Progenitor cell of endocrine pancreas (in vitro differentiated cells): ENCODE data around the gene GCM1. TPM values are rescaled to one million over a fixed set of nuclear protein-coding genes. Genes with fewer than 3 reads are reported as not detected.

ENCODE experiments used
- DNase-seq: peaks from one replicate; pipeline ENCODE4 v3.0.0; 2021; ENCODE audit warnings: low spot score; ENCODE audit not compliant: unreplicated experiment
- H3K27ac Mint-ChIP-seq: 2 replicates; pipeline ENCODE4 v1.8.0; 2021; ENCODE audit warnings: mild to moderate bottlenecking, moderate library complexity, mixed read lengths
- H3K27me3 Mint-ChIP-seq: 2 replicates; pipeline ENCODE4 v1.8.0; 2021; ENCODE audit warnings: mixed read lengths
- H3K36me3 Mint-ChIP-seq: 2 replicates; pipeline ENCODE4 v1.8.0; 2022; ENCODE audit warnings: mixed read lengths; ENCODE audit not compliant: insufficient read depth
- H3K4me1 Mint-ChIP-seq: 2 replicates; pipeline ENCODE4 v1.8.0; 2021; ENCODE audit warnings: low read depth, mixed read lengths
- H3K4me3 Mint-ChIP-seq: 2 replicates; pipeline ENCODE4 v1.8.0; 2021; ENCODE audit warnings: low read depth, mild to moderate bottlenecking, moderate library complexity, mixed read lengths
- H3K9me3 Mint-ChIP-seq: 2 replicates; pipeline ENCODE4 v1.8.0; 2021; ENCODE audit warnings: low read depth, mixed read lengths
- CTCF ChIP-seq: fragments of 200-600 bp; sonication (generic); IDR thresholded peaks from one replicate; pipeline ENCODE4 v1.5.0; 2021; ENCODE audit warnings: antibody characterized with exemption, mild to moderate bottlenecking; ENCODE audit not compliant: unreplicated experiment
- total RNA-seq: library from RNA; stranded (reverse); gene quantifications from 2 replicates; pipeline ENCODE4 v1.2.1, GENCODE V29; 2021

GCM1 gene
- total RNA-seq, 1 donor from 2014 or later: not detected

GRCh38 chr6:53115741-53116140, 32.9 kb downstream of the GCM1 start:
- no peaks in the 10 kb centered on the region for H3K36me3 Mint-ChIP-seq
- no peak overlapping the region for H3K27ac Mint-ChIP-seq
- H3K27me3 Mint-ChIP-seq: no peaks in the 10 kb centered on the region
- no peak for TF ChIP-seq CTCF
- peaks cover 18% of the 10 kb centered on the region for H3K4me1 Mint-ChIP-seq
- H3K9me3 Mint-ChIP-seq: peaks cover 6% of the 10 kb centered on the region
- no peak overlapping the region for H3K4me3 Mint-ChIP-seq
- no peak for DNase-seq

- DNase-seq: no peak
- H3K36me3 Mint-ChIP-seq: no peaks in the 10 kb centered on the region
- H3K4me1 Mint-ChIP-seq: peaks cover 18% of the 10 kb centered on the region
- no peak for TF ChIP-seq CTCF
- H3K9me3 Mint-ChIP-seq: peaks cover 6% of the 10 kb centered on the region
- H3K27ac Mint-ChIP-seq: no peak overlapping the region
- H3K27me3 Mint-ChIP-seq: no peaks in the 10 kb centered on the region
- H3K4me3 Mint-ChIP-seq: no peak overlapping the region
Measured at GRCh38 chr6:53115113-53115512, 33.5 kb downstream of the GCM1 start.

GRCh38 chr6:53113742-53114141, 34.9 kb downstream of the GCM1 start:
- H3K27ac Mint-ChIP-seq: no peak overlapping the region
- H3K4me1 Mint-ChIP-seq: peaks cover 20% of the 10 kb centered on the region
- DNase-seq: no peak
- no peaks in the 10 kb centered on the region for H3K27me3 Mint-ChIP-seq
- no peak overlapping the region for H3K4me3 Mint-ChIP-seq
- TF ChIP-seq CTCF: no peak
- H3K9me3 Mint-ChIP-seq: peaks cover 6% of the 10 kb centered on the region
- H3K36me3 Mint-ChIP-seq: no peaks in the 10 kb centered on the region

- Mint-ChIP-seq H3K9me3 (peaks cover 6% of the 10 kb centered on the region), H3K4me1 (peaks cover 25% of the 10 kb centered on the region), H3K27ac (no peak overlapping the region), H3K36me3 (no peaks in the 10 kb centered on the region), H3K4me3 (no peak overlapping the region), H3K27me3 (no peaks in the 10 kb centered on the region)
- DNase-seq: no peak
- TF ChIP-seq CTCF: no peak
Measured at GRCh38 chr6:53112871-53113270, 35.8 kb downstream of the GCM1 start.

GRCh38 chr6:53112404-53112803, 36.2 kb downstream of the GCM1 start:
- TF ChIP-seq CTCF: no peak
- peaks cover 6% of the 10 kb centered on the region for H3K9me3 Mint-ChIP-seq
- peak overlapping the region; percentile 10 for H3K4me3 Mint-ChIP-seq
- no peak for DNase-seq
- H3K4me1 Mint-ChIP-seq: peaks cover 25% of the 10 kb centered on the region
- no peaks in the 10 kb centered on the region for H3K27me3 Mint-ChIP-seq
- no peaks in the 10 kb centered on the region for H3K36me3 Mint-ChIP-seq
- H3K27ac Mint-ChIP-seq: peak overlapping the region; percentile 19
